Measurements from ENCODE around the gene FBF1.
"Not testable (repeated sequence)": the region's sequence is repeated elsewhere in the genome, so short reads cannot be mapped to it uniquely, and the experiment has no call there.

FBF1 gene, protein sequence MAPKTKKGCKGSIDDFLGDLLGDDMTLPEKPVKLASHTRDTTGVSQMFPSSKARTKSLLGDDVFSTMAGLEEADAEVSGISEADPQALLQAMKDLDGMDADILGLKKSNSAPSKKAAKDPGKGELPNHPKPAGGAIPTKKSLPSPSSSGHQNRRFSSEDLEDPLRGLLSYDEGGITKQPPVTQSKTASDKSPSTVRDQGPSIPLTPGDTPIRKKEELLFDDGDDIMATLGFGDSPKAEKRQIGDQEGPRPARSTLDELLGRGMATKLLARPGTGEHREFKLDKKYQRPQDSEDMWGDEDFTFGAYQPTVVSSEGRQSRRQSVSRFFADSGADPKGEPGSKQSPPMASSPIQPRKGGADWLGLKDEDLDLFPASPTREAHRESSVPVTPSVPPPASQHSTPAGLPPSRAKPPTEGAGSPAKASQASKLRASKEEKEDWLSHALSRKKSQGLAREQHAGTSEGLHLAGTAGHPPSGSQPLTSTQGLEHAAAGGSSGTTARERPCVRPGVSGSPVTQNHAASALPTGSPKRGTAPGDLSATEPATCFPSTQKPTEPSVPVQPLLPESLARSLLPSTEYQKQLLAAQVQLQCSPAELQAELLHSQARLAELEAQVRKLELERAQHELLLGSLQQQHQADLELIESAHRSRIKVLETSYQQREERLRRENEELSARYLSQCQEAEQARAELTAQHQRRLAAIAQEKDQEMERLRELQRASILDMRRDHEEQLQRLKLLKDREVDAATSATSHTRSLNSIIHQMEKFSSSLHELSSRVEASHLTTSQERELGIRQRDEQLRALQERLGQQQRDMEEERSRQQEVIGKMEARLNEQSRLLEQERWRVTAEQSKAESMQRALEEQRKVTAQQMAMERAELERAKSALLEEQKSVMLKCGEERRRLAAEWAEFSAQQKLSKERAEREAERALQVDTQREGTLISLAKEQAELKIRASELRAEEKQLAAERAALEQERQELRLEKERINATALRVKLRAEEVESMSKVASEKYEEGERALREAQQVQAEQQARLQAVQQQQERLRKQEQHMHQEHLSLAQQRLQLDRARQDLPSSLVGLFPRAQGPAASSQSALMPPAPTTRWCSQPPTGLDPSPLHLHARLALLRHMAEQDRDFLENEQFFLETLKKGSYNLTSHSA

DNA sequence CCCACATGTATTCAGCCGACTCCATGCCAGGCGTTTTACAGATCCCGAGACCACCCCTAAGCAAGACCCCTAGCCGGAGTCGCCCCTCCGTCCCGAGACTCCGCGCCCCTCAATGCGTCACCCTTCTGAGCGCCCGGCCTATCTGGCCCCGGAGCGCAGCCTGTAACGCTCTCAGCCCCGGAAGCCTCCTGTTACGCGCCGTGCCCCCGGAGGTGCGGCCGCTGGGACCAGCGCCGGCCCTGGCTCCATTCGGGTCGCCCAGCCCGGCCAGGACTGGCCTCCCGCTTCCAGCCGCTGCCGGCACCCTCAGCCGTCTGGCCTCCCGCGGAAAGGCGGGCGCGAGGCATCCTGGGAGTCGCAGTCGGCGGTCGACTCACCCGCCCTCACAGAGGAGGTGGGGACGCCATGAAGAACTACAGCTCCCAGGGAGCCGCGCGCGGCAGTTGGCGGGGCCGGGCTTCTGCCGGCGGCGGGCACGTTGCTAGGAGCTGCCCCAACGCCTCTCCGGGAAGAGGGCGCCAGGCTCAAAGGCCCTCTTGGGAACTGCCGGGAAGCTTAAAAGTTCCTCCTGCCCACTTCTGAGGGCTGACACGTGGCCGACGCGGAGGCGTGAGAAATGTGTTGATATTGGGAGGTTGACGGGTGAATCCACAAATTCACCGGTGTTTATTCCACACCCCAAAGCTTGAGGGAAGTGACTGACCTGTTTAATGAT, at the start of gene FBF1:
FBF1 (minus strand) TSS at position 316 of the 715 bp plus-strand sequence. CDS start 2,893 bp downstream, outside the sequence.
- DNase-seq: peak; percentile 90

DNA sequence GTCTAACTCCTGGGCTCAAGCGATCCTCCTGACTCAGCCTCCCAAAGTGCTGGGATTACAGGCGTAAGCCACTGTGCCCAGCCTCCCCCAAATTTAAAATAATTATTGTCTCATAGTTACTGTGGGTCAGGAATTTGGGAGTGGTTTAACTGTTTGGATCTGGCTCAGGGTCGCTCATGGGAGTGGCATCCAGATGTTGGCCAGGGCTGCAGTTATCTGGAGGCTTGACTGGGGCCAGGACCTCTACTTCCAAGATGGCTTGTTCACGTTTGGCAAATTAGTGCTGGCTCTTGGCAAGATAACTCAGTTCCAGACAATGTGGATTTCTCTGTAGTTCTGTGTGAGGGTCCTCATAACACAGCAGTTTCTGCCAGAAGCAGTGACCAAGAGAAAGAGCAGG, 46.2 kb upstream of the FBF1 start:
- no peak for DNase-seq

DNA sequence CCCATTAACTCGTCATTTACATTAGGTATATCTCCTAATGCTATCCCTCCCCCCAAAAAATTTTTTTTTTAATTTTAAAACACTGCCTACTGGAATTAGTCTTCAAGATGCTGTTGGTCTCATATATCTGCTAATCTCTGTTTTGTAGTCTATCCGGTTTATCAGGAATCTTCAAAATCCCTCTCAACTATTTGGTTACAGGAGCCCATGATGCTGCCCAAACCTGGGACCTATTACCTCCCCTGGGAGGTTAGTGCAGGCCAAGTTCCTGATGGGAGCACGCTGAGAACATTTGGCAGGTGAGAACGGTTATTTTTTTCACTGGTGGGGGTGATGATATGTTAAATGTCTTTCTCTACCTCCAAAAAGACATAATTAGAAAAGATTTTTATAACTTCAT, 45.1 kb upstream of the FBF1 start:
- no peak for DNase-seq

DNA sequence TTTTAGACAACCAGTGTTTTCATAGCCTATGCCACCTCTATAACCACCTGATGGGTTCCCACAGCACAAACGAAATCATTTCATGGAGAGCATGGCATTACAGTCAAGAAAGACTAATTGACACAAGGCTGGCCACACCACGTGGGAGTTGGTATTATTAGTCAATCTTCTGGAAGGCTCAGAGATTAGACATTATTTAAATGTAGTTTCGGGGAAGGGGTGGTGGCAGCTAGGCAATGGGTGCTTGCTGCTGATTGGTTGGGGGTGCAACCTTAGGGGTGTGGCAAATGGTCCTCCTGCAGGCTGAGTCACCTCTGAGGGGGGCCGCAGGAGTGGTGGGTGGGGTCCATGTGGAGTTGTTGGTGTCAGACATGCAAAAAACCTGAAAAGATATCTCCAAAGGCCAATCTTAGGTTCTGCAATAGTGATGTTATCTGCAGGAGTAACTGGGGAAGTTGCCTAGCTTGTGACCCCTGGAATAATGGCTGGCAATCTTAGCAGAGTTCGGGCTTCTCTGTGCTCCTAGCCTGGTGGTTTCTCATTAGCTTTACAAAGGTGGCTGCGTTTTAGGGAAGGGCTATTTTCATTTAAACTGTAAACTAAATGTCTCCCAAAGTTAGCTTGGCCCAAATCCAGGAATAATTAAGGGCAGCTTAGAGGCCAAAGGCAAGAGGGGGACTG, 42.8 kb upstream of the FBF1 start:
- DNase-seq: no peak

DNA sequence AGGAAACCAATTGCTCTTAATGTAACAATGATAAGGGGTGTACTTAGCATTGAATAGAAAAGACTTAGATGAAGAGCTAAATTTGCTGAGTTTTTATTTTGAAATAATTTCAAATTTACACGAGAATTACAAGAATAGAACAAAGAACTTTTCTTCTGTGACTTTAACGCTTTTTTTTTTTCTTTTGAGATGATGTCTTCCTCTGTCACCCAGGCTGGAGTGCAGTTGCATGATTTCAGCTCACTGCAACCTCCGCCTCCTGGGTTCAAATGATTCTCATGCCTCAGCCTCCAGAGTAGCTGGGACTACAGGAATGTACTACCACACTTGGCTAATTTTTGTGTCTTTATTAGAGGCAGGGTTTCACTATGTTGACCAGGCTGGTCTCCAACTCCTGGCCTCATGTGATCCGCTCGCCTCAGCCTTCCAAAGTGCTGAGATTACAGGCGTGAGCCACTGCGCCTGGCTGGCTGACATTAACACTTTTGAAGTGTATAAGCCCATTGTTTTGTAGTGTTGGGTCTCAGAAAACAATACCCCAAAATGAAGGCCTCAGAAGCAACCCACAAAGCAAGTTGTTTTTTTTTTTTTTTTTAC, 40.3 kb upstream of the FBF1 start:
- no peak for DNase-seq

DNA sequence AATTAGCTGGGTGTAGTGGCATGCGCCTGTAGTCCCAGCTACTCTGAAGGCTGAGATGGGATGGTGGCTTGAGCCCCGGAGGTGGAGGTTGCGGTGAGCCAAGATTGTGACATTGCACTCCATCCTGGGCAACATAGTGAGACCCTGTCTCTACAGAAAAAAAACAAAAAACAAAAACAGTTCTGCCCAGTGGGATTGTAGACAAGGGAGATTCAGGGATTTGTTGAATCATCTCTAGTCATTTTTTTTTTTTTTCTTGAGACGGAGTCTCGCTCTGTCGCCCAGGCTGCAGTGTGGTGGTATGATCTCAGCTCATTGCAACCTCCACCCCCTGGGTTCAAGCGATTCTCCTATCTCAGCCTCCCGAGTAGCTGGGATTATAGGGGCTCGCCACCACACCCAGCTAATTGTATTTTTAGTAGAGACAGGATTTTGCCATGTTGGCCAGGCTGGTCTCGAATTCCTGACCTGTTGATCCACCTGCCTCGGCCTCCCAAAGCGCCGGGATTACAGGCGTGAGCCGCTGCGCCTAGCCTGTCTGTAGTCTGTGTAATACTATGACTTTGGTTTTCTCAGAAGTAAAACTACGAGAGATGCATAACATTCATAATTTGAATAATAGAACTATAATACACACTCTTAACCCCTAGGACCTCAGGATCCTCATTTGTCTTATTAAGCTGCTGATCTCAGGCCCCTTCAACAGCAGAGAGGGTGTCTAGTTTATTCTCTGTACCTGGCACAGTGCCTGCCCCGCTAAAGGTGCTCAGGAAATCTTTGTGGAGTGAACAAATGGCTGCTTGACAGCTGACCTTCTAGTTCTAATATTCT, 39.6 kb upstream of the FBF1 start:
- DNase-seq: no peak

DNA sequence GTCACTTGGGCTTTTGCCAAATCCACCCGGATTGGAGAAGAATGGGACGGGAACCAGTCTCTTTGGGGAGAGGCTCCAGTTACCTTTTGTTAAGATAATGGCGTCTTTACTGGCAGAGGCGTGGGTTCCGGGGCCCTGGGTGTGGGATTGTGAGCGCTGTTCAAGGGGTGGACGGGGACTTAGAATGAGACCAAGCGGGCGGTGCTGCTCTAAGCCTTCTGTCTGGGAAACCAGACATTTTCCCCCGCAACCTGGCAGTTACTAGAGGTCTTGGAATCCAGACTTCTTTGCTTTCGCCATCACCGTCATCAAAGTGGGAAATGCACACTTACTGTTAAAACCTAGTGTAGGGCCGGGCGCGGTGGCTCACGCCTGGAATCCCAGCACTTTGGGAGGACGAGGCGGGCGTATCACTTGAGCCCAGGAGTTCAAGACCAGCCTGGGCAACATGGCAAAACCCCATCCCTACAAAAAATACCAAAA, 38.9 kb upstream of the FBF1 start:
- DNase-seq: no peak

DNA sequence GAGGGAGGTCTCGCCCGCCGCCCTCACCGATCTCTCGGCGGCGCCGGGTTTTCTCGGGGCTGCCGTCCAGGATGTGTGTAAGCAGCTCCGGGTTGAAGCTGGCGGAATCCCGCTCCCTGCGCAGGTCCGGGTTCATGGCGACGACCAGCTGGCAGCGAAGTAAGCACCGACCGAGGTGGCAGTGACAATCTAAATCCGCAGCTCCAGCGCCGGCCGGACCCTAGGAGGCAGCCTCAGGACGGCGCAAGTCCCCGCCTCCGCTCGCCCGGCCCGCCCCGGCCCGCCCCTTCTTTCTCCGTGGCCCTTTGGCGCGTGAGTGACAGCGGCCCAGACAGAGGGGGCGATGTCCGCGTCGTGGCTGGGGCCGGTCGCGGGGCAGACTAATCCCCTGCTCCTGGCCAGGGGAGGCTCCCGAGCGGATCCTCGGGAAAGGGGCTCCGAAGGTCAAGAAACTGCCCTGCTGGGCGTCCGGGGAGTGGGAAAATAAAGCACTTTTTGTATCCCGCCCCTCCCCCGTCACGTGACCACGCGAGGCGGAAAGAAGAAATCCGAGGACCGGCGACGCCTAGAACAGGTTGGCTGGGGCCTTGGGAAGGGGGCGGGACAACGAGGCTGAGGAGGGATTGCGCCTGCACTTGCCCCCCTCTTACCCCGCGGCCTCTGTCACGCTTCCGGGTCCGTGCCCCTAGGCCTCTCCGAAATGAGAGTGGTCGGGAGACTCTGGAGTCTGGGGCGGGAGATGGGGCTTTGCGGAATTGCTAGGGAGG, 38.3 kb upstream of the FBF1 start, which contains the start of the genes ACOX1 and TEN1:
ACOX1 (minus strand) TSS at position 229 of the 767 bp plus-strand sequence; CDS start at position 136, 93 bp downstream.
TEN1 (plus strand) TSS at position 303 of the 767 bp plus-strand sequence. CDS start 6,953 bp downstream, outside the sequence.
- peak; percentile 92 for DNase-seq

DNA sequence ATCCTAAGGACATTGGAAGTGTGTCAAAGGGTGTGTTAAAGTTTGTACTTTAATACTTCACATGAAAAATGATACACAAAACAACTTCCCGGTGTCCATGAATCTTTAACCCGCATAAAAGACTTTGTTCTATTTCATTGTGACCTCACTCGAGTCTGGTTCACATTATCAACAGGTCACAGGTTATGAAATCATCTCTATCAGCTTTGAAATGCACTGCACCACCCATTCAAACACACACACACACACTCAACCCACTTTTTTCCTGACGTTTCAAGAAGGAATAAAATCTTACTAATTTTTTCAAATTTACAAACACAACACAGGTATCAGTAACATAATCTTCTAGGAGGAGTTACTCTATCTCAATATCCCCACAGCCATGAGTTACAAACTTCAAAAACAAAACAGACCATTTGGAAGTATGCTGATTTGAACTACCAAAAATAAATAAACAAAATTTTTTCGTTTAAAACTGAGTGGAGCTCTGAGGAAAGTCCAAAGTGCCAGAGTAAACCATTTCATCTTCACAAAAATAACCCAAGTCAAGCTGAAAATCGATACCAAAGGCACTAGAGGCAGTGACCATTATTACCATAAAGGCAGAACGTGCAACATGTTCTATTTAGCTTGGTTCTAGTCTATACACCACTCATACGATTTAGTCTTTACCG, 35.5 kb upstream of the FBF1 start:
- DNase-seq: no peak

DNA sequence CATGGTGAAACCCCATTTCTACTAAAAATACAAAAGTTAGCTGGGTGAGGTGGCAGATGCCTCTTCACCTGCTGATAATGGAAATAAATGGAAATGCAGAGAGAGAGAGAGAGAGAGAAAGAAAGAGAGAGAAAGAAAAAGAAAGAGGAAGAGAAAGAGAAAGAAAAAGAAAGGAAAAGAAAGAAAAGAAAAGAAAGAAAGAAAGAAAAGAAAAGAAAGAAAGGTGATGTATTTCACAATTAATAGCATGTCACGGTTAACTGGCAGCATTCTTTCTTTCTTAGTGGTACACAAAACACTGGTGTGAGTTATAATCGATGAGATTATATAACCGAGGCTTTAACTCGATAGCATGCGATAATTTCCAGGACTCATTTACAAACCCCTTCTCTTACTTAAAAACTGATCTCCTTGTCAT, 34.9 kb upstream of the FBF1 start:
- no peak for DNase-seq

DNA sequence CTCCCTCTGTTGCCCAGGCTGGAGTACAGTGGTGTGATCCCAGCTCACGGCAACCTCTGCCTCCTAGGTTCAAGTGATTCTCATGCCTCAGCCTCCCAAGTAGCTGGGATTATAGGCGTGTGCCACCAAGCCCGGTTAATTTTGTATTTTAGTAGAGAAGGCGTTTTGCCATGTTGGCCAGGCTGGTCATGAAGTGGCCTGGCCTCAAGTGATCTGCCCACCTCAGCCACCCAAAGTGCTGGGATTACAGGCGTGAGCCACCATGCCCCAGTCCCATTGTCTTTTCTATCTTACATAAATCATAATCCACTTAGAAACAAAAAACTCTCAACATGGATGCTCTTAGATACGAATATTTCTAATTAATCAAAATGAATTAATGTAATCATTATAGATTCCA, 34.3 kb upstream of the FBF1 start:
- DNase-seq: not testable (repeated sequence)

DNA sequence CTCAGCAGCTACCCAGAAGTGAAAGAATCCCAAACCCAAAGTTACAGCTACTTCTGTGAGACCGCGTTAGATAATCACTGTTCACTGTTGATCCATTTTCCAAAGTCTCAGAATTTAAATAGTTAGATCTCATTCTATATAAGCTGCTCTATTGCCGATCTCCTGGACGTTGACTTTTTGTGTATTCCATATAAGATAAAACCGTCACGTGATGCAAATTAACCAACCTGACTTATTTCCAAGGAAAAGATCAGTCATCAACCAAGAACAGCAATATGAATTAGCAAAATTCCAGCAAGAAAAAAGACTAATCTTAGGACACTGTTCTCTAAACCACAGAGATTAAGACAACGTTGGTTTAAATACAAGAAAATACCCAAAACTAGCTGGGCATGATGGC, 29.8 kb upstream of the FBF1 start:
- no peak for DNase-seq

DNA sequence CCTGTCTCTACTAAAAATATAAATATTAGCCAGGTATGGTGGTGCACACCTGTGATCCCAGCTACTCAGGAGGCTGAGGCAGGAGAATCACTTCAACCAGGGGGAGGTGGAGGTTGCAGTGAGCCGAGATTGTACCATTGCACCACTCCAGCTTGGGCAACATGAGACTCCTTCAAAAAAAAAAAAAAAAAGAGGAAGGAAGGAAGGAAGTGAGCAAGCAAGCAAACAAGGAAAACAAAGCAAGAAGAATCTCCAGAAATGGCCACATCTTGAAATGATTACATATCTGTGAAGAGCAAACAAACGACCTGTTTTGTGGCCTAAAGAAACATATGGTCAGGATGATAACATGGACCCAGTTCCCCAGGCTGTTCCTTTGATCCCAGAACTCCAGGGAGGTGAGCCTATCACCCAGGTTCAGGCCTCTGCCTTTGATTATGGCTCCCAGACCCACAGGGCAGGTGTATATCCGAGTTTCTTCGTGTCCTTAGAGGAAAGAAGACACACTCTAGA, 29.2 kb upstream of the FBF1 start:
- no peak for DNase-seq

DNA sequence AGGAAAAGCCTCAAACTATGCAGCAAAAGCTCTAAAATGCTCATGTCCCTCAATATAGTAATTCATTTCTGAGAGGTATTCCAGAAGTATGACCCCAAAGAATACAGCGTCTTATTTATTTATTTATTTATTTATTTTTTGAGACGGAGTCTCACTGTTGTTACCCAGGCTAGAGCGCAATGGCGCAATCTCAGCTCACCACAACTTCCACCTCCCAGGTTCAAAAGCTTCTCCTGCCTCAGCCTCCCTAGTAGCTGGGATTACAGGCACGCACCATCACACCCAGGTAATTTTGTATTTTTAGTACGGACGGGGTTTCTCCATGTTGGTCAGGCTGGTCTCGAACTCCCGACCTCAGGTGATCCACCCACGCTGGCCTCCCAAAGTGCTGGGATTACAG, 28.2 kb upstream of the FBF1 start:
- DNase-seq: not testable (repeated sequence)

DNA sequence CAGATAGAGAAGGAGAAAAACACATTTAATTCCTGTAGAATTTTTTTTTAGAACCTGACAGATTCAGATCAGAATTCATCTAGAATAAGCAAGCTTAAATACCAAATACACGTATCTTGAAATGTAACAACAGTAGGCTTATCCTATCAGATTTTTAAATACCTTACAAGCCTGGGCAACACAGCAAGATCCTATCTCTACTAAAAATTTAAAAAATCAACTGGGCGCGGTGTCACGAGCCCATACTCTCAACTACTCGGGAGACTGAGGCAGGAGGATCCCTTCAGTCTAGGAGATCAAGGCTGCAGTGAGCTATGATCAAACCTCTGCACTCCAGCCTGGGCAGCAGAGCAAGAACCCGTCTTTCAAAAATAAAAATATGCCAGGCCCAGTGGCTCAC, 24.6 kb upstream of the FBF1 start:
- no peak for DNase-seq

DNA sequence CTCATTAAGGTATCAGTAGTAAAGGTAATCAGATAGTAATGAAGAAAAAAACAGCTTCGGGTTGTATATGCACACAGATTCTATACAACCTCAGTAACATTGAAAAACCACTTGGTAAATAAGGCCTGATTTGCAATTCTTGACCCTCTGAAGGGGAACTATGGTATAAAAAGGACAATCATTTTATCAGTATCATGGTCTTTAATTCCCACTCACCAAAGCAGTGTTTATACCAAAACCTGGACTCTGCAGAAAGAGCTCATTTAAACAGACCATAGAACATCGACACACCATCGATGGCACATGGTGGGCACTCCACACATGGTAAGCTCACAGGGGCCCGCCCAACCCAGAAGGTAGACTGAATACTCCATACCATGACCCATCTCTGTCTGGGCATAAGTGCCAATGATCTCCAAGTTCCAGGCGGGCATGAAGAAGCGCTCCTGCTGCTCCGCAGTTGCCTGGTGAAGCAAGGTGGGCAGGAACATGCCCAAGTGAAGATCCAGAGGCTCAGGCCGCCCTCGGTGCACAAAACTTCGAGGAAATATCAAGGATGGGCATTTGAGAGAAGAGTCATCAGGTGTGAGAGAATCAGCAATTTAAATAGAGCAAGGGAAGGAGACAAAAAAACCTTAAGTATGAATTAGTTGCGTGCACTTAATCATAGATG, 19.1 kb upstream of the FBF1 start:
- no peak for DNase-seq

DNA sequence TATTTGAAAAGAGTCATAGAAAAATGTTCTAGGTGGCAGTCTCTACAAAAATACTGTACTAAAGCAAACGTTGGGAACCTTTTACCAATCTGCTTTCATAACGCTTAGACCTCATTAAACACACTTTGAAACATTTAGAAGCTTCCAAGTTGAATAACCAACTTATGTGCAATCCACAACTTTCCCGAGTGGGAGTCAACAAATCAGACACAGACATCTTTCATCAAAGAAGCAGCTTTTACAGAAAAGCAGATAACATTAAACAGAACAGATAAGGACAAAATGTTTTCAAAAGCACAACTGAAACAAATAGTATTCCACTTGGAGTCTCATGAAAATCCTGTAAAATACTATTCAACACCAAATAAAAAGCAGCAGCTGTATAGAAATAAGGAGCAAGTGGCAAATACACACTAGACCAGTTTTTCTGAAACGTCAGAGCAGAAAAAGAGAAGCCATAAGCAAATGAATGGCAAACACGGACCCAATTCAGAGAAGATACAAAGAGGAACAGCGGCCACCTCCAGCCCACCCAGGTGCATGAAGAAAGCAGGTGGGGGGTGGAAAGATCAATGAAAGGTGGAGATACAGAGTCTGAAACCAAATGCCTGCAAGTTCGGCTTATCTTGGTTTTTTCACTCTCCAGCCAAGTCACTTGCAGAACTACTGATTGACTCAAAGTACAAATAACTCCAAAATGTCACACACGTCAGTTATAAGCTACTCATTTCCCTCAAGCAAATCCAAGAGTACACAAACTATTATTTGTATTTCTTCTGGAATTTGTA, 18.4 kb upstream of the FBF1 start:
- no peak for DNase-seq

Measured in NCI-H2081 treated with DMSO at 0.1 percent for 48 hours (cell line).